Measurements from ENCODE around the gene VPS13C.

Gene VPS13C

DNA sequence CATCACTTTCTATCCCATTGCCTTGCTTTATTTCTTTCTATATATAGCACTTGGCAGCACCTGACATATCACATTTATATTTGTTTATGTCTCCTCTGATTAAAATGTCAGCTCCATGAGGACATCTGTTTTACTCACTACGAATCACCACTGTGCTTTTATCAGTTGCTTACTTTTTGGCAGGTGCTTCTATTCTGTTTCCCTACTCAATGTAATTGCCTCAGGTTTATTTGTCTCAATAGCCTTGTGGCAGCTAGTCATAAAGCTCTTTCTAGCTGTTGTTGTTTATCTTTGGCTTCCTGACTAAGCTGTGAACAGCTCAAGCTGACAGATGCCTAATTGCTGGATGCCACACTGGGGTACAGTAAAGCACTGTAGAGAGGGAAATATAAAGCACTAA, 85.5 kb downstream of the VPS13C start:
- no peak for TF ChIP-seq SIN3A (IDR thresholded peaks at IDR 0.05; ENCODE audit: borderline replicate concordance, insufficient read depth, low read length)
- TF ChIP-seq POLR2AphosphoS5 (IDR thresholded peaks at IDR 0.05; ENCODE audit: low read depth, low read length), result no peak
- no peak for TF ChIP-seq FOXP2 (optimal IDR thresholded peaks at IDR 0.05; ENCODE audit: borderline replicate concordance, extremely low read depth, extremely low read length, insufficient read depth)

DNA sequence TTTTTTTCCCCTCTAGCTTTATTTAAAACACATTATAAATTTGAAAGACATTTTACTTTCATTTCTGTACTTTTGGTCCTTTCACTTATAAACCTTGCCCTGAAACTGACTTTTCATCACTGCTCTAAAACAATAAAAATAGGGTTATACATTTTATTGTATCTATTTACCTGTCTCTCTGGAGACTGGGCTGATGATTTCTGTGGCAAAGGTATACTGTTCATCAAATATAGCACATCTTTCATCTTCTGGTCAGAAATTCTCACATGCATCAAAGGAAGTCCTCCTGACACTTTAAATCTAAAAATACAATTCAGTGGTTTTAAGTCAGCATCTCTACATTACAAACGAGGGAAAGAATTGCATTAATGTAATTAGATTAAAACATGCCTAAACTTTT, 86.1 kb downstream of the VPS13C start:
- TF ChIP-seq FOXP2 (optimal IDR thresholded peaks at IDR 0.05; ENCODE audit: borderline replicate concordance, extremely low read depth, extremely low read length, insufficient read depth) (no peak), TAF1 (IDR thresholded peaks at IDR 0.05; ENCODE audit: borderline replicate concordance, insufficient read depth, low read length) (no peak), POLR2AphosphoS5 (IDR thresholded peaks at IDR 0.05; ENCODE audit: low read depth, low read length) (no peak), SIN3A (IDR thresholded peaks at IDR 0.05; ENCODE audit: borderline replicate concordance, insufficient read depth, low read length) (no peak)
- TF ChIP-seq, protein P1, sequence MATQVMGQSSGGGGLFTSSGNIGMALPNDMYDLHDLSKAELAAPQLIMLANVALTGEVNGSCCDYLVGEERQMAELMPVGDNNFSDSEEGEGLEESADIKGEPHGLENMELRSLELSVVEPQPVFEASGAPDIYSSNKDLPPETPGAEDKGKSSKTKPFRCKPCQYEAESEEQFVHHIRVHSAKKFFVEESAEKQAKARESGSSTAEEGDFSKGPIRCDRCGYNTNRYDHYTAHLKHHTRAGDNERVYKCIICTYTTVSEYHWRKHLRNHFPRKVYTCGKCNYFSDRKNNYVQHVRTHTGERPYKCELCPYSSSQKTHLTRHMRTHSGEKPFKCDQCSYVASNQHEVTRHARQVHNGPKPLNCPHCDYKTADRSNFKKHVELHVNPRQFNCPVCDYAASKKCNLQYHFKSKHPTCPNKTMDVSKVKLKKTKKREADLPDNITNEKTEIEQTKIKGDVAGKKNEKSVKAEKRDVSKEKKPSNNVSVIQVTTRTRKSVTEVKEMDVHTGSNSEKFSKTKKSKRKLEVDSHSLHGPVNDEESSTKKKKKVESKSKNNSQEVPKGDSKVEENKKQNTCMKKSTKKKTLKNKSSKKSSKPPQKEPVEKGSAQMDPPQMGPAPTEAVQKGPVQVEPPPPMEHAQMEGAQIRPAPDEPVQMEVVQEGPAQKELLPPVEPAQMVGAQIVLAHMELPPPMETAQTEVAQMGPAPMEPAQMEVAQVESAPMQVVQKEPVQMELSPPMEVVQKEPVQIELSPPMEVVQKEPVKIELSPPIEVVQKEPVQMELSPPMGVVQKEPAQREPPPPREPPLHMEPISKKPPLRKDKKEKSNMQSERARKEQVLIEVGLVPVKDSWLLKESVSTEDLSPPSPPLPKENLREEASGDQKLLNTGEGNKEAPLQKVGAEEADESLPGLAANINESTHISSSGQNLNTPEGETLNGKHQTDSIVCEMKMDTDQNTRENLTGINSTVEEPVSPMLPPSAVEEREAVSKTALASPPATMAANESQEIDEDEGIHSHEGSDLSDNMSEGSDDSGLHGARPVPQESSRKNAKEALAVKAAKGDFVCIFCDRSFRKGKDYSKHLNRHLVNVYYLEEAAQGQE (IDR thresholded peaks at IDR 0.05; ENCODE audit: insufficient read depth in 1 of 2, low read depth in 2 of 2, low read length in 2 of 2), result no peak

DNA sequence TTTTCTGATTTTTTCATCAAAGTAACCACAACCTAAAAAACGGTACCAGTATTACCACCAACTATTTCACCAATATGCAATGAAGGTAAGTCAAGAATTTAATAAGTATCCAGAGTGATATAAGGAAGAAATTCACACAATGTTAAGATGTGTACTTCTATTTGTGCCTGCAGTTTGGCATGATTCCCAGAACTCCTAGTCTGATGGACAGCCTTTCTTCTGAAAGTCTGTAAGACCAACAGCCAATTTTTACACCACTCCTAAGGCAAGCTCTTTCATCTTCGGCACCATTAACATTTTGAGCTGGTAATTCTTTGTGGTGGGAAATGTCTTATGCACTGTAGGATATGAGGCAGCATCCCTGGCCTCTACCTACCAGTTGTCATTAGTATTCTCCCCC, 108.3 kb downstream of the VPS13C start:
- TF ChIP-seq TAF1 (IDR thresholded peaks at IDR 0.05; ENCODE audit: borderline replicate concordance, insufficient read depth, low read length) (no peak), POLR2AphosphoS5 (IDR thresholded peaks at IDR 0.05; ENCODE audit: low read depth, low read length) (no peak), FOXP2 (optimal IDR thresholded peaks at IDR 0.05; ENCODE audit: borderline replicate concordance, extremely low read depth, extremely low read length, insufficient read depth) (no peak)

DNA sequence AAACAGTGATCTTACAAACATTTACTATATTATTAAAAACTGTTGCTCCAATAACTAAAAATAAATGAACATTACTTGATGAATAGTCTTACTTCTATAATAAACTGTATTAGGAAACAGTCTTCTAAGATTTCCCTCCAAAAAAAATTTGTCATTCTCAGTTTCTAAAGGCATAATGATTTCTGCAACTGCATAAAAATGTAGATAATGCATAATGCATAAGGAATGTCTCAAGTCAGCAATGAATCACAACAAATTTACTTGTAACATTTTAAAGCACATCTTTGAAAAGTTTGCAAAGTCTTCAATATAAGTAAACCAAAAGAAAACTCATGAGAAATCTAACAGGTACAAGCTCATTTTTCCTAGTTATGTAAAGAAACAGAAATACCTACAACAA, 113.5 kb downstream of the VPS13C start:
- TF ChIP-seq TAF1 (IDR thresholded peaks at IDR 0.05; ENCODE audit: borderline replicate concordance, insufficient read depth, low read length), result no peak
- TF ChIP-seq SIN3A (IDR thresholded peaks at IDR 0.05; ENCODE audit: borderline replicate concordance, insufficient read depth, low read length), result no peak
- TF ChIP-seq, protein P1 (IDR thresholded peaks at IDR 0.05; ENCODE audit: insufficient read depth in 1 of 2, low read depth in 2 of 2, low read length in 2 of 2), result no peak
- TF ChIP-seq POLR2AphosphoS5 (IDR thresholded peaks at IDR 0.05; ENCODE audit: low read depth, low read length), result no peak
- TF ChIP-seq FOXP2 (optimal IDR thresholded peaks at IDR 0.05; ENCODE audit: borderline replicate concordance, extremely low read depth, extremely low read length, insufficient read depth), result no peak

DNA sequence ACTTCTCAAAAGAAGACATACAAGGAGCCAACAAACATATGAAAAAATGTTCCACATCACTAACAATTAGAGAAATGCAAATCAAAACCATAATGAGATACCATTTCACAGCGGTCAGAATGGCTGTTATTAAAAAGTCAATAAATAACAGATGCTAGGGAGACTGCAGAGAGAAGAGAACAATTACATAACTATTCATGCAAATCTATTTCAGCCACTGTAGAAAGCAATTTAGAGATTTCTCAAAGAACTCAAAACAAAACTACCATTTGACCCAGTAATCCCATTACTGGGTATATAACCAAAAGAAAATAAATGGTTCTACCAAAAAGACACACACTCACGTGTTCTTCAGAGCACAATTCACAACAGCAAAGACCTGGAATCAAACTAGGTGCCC, 116.3 kb downstream of the VPS13C start:
- no peak for TF ChIP-seq SIN3A (IDR thresholded peaks at IDR 0.05; ENCODE audit: borderline replicate concordance, insufficient read depth, low read length)

DNA sequence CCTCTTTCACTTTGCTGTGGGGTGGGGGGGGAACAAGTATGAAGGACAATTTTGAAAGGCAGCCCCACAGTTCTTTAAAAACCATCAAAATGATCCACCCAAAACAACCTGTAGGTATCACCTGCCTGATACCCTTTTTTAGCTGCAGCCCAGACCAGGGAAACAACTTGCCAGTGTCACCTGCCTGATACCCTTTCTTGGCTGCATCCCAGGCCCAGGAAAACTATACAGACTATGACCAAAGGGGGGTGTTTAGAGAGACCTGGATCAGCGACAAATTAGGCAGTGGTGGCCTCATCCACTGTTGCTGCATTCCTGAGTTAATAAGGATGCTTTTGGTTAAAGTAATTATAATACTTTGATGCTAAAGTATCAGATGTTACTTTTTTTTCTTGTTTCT, 122.0 kb downstream of the VPS13C start:
- no peak for TF ChIP-seq SIN3A (IDR thresholded peaks at IDR 0.05; ENCODE audit: borderline replicate concordance, insufficient read depth, low read length)
- TF ChIP-seq FOXP2 (optimal IDR thresholded peaks at IDR 0.05; ENCODE audit: borderline replicate concordance, extremely low read depth, extremely low read length, insufficient read depth), result no peak

DNA sequence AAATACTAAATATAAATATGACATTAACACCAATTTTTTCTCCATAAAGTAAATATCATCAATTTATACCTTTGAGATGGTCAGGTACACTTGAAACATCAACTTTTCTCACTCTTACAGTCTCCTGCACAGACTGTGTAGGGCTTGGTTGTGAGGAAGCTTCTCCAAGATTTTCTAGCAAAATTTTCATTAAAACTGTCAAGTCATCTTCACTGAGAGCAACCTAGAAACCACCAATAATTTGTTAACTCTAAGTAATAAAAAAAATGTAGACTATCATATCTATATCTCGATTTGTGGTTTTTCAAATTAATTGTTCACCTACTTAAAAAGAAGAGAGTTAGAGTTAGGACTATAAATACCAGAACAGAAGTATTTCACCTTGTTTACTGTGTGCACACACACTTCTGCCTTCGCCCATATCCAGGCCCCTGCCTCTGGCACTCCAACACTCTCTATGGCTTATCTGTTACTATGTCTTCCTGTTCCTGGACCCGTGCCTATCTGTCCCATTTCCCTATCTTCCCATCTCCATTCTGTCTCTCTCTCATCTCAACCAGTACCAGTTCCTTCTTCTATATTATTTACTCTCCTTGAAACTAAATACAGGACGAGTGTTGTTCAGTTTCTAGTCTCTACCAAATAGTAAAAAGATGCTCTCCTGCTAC, 123.6 kb downstream of the VPS13C start:
- TF ChIP-seq TAF1 (IDR thresholded peaks at IDR 0.05; ENCODE audit: borderline replicate concordance, insufficient read depth, low read length) (no peak), SIN3A (IDR thresholded peaks at IDR 0.05; ENCODE audit: borderline replicate concordance, insufficient read depth, low read length) (no peak)
- TF ChIP-seq, protein P1 (IDR thresholded peaks at IDR 0.05; ENCODE audit: insufficient read depth in 1 of 2, low read depth in 2 of 2, low read length in 2 of 2), result no peak

All from PFSK-1 (cell line).